K562 (cell line): ENCODE results near the gene BSCL2. TPM values are rescaled to one million over a fixed set of nuclear protein-coding genes. Genes with fewer than 3 reads are reported as not detected.

Source experiments
- BRD9 ChIP-seq: fragments of 450-650 bp; IDR thresholded peaks from 2 replicates; pipeline ENCODE4 v1.6.1; 2018; ENCODE audit warnings: low read depth; ENCODE audit not compliant: partially characterized antibody
- EGR1 ChIP-seq: fragments of 450-650 bp; conservative IDR thresholded peaks from 2 replicates; pipeline ENCODE4 v1.6.1; 2017; ENCODE audit warnings: mild to moderate bottlenecking
- MAFK ChIP-seq: IDR thresholded peaks from 2 replicates; pipeline ENCODE4 v1.6.1; 2011; ENCODE audit warnings: low read length, improper control_type of control experiment
- SMC3 ChIP-seq: conservative IDR thresholded peaks from 2 replicates; pipeline ENCODE4 v1.6.1; 2011; ENCODE audit warnings: low read depth, low read length, improper control_type of control experiment; ENCODE audit not compliant: insufficient read depth
- polyA plus RNA-seq, 8 experiments: library from polyadenylated mRNA; depleted of rRNA in 4 of 8; stranded (reverse) in 5 of 8; unstranded in 3 of 8; fragments of >200 nt; fragmentation: Nextera tagmentation in 2 of 8; fragmentation: Illumina TruSeq in 1 of 8; extraction: Ambion mirVana in 2 of 8; extraction: Trizol in 1 of 8; gene quantifications; 2 replicates each; pipeline versions ENCODE4 v1.2.1 to v1.2.3, GENCODE V29; 2011 to 2014; ENCODE audit warnings: inconsistent platforms in 1 of 8, missing spikeins in 1 of 8
- total RNA-seq, 7 experiments: library from RNA; depleted of rRNA in 6 of 7; stranded (reverse); fragments of >200 nt in 6 of 7; fragmentation: Illumina TruSeq in 2 of 7; extraction: Trizol in 2 of 7; gene quantifications; 2 replicates each; pipeline versions ENCODE4 v1.2.1 to v1.2.3, GENCODE V29; 2011 to 2021; ENCODE audit warnings: low replicate concordance in 1 of 7
- TF ChIP-seq, protein P1 (sequence below): fragments of 250-450 bp; sonication (Bioruptor Pico); IDR thresholded peaks from 2 replicates; pipeline ENCODE4 v1.5.0; 2021; ENCODE audit warnings: mild to moderate bottlenecking, borderline replicate concordance
- TF ChIP-seq, protein P2 (sequence below): sonication (generic); formaldehyde crosslinking; IDR thresholded peaks from 2 replicates; pipeline ENCODE4 v1.8.0; 2023; ENCODE audit warnings: mild to moderate bottlenecking, missing genetic modification reagents
- TF ChIP-seq, protein P3 (sequence below): IDR thresholded peaks from 2 replicates; pipeline ENCODE4 v1.6.1; 2011; ENCODE audit warnings: borderline replicate concordance, low read depth, mild to moderate bottlenecking, moderate library complexity, low read length; ENCODE audit not compliant: insufficient read depth, poor library complexity, severe bottlenecking
- TF ChIP-seq, protein P4 (sequence below), 3 experiments: IDR thresholded peaks in 2 of 3; conservative IDR thresholded peaks in 1 of 3; 2 replicates each; pipeline ENCODE4 v1.5.1; 2011 to 2012; ENCODE audit warnings: low read length in 3 of 3, mild to moderate bottlenecking in 3 of 3, control low read depth in 2 of 3, improper control_type of control experiment in 1 of 3, inconsistent platforms in 1 of 3, low read depth in 1 of 3, mixed read lengths in 1 of 3, moderate library complexity in 1 of 3; ENCODE audit not compliant: insufficient read depth in 2 of 3
- TF ChIP-seq, protein P5 (sequence below): fragments of 250-450 bp; sonication (Bioruptor Pico); IDR thresholded peaks from 2 replicates; pipeline ENCODE4 v1.4.0; 2020

The BSCL2 gene
- total and polyA plus RNA-seq, 9 of the 15 experiments (the other 6 are each of a cell fraction or from before 2014, with no cell fraction given), result 18.9 to 51.7 (median 35.2) TPM

DNA sequence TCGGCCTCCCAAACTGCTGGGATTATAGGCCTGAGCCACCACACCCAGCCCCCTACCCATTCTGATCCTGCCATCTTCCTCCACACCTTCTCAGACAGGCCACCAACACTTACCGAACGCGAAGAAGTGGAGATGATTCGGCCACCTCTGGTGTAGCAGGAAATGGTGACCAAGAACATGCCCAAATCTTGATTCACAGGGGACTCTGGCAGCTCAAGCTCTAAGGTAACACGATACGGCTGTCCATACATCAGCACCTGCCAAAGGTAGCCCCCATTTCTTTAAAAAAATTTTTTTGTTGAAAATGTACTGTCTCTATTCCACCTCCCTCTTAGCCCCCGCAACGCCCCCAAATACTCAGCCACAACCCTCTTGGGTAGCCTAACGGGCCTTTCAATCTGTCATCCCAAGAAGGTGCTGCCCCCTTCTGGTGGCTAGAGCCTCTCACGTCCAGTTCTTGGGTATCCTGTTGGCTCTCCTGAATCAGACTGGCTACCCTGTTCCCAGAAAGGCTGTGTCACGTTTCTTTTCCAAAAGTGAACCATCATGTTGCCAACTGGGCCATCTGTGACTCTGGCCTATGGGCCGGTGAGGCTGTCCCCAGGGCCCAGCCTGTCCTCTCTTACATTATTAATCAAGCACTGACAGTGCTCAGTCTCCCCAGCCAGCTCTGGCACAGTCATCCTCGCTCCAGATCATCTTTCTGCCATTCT is 12.6 kb downstream of the BSCL2 start (continued):
- TF ChIP-seq, protein P1, sequence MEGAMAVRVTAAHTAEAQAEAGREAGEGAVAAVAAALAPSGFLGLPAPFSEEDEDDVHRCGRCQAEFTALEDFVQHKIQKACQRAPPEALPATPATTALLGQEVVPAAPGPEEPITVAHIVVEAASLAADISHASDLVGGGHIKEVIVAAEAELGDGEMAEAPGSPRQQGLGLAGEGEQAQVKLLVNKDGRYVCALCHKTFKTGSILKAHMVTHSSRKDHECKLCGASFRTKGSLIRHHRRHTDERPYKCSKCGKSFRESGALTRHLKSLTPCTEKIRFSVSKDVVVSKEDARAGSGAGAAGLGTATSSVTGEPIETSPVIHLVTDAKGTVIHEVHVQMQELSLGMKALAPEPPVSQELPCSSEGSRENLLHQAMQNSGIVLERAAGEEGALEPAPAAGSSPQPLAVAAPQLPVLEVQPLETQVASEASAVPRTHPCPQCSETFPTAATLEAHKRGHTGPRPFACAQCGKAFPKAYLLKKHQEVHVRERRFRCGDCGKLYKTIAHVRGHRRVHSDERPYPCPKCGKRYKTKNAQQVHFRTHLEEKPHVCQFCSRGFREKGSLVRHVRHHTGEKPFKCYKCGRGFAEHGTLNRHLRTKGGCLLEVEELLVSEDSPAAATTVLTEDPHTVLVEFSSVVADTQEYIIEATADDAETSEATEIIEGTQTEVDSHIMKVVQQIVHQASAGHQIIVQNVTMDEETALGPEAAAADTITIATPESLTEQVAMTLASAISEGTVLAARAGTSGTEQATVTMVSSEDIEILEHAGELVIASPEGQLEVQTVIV, result no peak
- TF ChIP-seq EGR1 (peak; percentile 60), SMC3 (peak; percentile 79), MAFK (0 out of 2 replicates have a peak, but pooled peaks have one; percentile 6), BRD9 (no peak)
- TF ChIP-seq, protein P2, sequence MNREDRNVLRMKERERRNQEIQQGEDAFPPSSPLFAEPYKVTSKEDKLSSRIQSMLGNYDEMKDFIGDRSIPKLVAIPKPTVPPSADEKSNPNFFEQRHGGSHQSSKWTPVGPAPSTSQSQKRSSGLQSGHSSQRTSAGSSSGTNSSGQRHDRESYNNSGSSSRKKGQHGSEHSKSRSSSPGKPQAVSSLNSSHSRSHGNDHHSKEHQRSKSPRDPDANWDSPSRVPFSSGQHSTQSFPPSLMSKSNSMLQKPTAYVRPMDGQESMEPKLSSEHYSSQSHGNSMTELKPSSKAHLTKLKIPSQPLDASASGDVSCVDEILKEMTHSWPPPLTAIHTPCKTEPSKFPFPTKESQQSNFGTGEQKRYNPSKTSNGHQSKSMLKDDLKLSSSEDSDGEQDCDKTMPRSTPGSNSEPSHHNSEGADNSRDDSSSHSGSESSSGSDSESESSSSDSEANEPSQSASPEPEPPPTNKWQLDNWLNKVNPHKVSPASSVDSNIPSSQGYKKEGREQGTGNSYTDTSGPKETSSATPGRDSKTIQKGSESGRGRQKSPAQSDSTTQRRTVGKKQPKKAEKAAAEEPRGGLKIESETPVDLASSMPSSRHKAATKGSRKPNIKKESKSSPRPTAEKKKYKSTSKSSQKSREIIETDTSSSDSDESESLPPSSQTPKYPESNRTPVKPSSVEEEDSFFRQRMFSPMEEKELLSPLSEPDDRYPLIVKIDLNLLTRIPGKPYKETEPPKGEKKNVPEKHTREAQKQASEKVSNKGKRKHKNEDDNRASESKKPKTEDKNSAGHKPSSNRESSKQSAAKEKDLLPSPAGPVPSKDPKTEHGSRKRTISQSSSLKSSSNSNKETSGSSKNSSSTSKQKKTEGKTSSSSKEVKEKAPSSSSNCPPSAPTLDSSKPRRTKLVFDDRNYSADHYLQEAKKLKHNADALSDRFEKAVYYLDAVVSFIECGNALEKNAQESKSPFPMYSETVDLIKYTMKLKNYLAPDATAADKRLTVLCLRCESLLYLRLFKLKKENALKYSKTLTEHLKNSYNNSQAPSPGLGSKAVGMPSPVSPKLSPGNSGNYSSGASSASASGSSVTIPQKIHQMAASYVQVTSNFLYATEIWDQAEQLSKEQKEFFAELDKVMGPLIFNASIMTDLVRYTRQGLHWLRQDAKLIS (CRISPR knock-in tag), result no peak
- TF ChIP-seq, protein P3, sequence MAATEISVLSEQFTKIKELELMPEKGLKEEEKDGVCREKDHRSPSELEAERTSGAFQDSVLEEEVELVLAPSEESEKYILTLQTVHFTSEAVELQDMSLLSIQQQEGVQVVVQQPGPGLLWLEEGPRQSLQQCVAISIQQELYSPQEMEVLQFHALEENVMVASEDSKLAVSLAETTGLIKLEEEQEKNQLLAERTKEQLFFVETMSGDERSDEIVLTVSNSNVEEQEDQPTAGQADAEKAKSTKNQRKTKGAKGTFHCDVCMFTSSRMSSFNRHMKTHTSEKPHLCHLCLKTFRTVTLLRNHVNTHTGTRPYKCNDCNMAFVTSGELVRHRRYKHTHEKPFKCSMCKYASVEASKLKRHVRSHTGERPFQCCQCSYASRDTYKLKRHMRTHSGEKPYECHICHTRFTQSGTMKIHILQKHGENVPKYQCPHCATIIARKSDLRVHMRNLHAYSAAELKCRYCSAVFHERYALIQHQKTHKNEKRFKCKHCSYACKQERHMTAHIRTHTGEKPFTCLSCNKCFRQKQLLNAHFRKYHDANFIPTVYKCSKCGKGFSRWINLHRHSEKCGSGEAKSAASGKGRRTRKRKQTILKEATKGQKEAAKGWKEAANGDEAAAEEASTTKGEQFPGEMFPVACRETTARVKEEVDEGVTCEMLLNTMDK, result peak; percentile 79
- TF ChIP-seq, protein P4, sequence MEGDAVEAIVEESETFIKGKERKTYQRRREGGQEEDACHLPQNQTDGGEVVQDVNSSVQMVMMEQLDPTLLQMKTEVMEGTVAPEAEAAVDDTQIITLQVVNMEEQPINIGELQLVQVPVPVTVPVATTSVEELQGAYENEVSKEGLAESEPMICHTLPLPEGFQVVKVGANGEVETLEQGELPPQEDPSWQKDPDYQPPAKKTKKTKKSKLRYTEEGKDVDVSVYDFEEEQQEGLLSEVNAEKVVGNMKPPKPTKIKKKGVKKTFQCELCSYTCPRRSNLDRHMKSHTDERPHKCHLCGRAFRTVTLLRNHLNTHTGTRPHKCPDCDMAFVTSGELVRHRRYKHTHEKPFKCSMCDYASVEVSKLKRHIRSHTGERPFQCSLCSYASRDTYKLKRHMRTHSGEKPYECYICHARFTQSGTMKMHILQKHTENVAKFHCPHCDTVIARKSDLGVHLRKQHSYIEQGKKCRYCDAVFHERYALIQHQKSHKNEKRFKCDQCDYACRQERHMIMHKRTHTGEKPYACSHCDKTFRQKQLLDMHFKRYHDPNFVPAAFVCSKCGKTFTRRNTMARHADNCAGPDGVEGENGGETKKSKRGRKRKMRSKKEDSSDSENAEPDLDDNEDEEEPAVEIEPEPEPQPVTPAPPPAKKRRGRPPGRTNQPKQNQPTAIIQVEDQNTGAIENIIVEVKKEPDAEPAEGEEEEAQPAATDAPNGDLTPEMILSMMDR (IDR thresholded peaks at IDR 0.05 in 2 of 3, conservative IDR thresholded peaks at IDR 0.05 in 1 of 3; ENCODE audit: insufficient read depth in 2 of 3, low read depth in 1 of 3, low read length in 3 of 3), result peak; percentile 87 to 90 (median 87)
- TF ChIP-seq, protein P5, sequence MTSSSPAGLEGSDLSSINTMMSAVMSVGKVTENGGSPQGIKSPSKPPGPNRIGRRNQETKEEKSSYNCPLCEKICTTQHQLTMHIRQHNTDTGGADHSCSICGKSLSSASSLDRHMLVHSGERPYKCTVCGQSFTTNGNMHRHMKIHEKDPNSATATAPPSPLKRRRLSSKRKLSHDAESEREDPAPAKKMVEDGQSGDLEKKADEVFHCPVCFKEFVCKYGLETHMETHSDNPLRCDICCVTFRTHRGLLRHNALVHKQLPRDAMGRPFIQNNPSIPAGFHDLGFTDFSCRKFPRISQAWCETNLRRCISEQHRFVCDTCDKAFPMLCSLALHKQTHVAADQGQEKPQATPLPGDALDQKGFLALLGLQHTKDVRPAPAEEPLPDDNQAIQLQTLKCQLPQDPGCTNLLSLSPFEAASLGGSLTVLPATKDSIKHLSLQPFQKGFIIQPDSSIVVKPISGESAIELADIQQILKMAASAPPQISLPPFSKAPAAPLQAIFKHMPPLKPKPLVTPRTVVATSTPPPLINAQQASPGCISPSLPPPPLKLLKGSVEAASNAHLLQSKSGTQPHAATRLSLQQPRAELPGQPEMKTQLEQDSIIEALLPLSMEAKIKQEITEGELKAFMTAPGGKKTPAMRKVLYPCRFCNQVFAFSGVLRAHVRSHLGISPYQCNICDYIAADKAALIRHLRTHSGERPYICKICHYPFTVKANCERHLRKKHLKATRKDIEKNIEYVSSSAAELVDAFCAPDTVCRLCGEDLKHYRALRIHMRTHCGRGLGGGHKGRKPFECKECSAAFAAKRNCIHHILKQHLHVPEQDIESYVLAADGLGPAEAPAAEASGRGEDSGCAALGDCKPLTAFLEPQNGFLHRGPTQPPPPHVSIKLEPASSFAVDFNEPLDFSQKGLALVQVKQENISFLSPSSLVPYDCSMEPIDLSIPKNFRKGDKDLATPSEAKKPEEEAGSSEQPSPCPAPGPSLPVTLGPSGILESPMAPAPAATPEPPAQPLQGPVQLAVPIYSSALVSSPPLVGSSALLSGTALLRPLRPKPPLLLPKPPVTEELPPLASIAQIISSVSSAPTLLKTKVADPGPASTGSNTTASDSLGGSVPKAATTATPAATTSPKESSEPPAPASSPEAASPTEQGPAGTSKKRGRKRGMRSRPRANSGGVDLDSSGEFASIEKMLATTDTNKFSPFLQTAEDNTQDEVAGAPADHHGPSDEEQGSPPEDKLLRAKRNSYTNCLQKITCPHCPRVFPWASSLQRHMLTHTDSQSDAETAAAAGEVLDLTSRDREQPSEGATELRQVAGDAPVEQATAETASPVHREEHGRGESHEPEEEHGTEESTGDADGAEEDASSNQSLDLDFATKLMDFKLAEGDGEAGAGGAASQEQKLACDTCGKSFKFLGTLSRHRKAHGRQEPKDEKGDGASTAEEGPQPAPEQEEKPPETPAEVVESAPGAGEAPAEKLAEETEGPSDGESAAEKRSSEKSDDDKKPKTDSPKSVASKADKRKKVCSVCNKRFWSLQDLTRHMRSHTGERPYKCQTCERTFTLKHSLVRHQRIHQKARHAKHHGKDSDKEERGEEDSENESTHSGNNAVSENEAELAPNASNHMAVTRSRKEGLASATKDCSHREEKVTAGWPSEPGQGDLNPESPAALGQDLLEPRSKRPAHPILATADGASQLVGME, result no peak
